NCI-H2107 treated with DMSO at 0.1 percent for 48 hours (cell line): ENCODE measurements around the gene PHLPP2.
"Not testable (repeated sequence)": the region's sequence is repeated elsewhere in the genome, so short reads cannot be mapped to it uniquely, and the experiment has no call there.

Experiments
- DNase-seq: peaks from one replicate; lab custom pipeline; 2025; ENCODE audit not compliant: unreplicated experiment; lab: John Stamatoyannopoulos, UW

The PHLPP2 gene

DNA sequence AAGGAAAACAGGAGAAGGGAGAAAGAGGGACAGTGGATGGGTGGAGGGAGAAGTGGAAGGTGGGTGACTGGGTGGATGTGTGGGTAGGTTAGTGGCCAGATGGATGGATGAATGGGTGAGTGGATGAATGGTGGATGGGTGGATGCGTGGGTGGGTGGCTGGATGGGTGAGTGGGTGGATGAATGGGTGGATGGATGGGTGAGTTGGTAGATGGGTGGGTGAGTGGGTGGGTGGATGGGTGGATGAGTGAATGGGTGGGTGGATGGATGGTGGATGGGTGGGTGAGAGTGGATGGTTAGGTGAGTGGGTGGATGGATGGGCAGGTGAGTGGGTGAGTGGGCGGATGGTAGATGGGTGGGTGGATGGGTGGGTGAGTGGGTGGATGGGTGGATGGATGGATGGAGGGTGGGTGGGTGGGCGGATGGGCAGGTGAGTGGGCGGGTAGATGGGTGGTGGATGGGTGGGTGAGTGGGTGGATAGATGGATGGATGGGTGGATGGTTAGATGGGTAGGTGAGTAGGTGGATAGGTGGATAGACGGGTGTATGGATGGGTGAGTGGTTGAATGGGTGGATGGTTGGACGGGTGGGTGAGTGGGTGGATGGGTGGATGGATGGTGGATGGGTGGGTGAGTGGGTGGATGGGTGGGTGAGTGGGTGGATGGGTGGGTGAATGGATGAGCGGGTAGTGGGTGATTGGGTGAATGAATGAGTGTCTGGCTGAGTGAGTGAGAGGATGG, 99.2 kb downstream of the PHLPP2 start:
- no peak for DNase-seq

DNA sequence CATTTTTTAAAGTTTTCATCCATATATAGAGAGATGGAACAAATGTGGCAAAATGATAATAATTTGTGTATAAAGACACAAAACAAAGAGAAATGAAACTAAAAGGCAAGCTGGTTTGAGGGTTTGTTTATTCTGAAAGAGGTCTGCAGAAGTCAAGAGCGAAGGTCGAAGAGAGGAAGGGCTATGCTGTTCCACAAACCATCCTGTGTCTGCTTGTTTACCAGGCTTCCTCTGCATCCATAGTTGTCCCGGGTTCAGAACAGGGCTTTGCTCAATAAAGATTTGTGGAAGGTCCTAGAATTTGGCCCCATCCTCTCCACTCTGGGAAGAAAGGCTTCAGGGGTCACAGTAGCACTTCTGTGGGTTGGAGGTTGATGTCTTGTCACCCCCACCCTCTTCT, 100.9 kb downstream of the PHLPP2 start:
- no peak for DNase-seq

DNA sequence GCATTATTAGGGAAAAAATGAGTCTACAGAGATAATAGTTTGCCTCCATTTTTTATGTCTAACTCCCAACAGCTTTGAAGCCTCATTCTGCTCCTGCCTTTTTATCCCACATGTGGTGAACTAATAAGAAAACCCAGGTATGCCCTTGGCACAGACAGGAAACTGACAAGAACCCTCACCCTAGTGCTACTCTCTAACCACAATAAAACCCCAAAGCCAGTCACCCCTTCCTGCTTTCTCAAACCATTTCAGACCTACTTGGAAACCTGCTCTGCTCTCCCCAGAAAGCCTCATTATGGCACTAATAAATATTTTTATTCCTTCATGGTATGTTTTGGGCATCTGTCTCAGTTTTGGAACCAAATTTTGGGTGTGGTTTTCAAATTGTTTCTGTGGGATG, 102.4 kb downstream of the PHLPP2 start:
- DNase-seq, result no peak

DNA sequence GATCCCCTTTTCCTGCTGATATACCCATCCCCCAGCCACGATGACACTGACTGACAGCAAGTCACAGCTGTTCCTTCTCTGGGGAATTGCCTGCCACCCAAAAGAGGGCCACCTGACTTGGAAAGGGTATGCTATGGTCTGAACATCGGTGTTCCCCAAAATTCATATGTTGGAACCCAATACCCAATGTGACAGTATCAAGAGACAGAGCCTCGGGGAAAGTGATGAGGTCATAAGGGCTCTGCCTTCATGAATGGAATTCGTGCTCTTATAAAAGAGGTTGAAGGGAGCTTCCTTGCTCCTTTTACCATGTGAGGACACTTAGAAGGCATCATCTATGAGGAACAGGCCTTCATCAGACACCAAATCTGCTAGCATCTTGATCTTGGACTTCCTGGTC, 106.1 kb downstream of the PHLPP2 start:
- no peak for DNase-seq

DNA sequence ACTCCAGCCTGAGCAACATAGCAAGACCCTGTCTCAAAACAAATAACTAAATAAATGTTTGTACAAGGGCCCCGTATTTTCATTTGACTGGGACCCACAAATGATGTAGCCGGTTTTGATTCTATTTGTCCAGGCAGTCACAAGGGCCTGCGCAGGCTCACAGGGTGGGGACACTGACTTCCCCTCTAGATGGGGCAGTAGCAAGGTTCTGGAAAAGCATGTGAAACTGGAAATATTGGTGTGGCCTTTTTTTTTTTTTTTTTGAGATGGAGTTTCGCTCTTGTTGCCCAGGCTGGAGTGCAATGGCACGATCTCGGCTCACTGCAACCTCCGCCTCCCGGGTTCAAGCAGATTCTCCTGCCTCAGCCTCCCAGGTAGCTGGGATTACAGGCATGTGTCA, 109.5 kb downstream of the PHLPP2 start:
- not testable (repeated sequence) for DNase-seq

DNA sequence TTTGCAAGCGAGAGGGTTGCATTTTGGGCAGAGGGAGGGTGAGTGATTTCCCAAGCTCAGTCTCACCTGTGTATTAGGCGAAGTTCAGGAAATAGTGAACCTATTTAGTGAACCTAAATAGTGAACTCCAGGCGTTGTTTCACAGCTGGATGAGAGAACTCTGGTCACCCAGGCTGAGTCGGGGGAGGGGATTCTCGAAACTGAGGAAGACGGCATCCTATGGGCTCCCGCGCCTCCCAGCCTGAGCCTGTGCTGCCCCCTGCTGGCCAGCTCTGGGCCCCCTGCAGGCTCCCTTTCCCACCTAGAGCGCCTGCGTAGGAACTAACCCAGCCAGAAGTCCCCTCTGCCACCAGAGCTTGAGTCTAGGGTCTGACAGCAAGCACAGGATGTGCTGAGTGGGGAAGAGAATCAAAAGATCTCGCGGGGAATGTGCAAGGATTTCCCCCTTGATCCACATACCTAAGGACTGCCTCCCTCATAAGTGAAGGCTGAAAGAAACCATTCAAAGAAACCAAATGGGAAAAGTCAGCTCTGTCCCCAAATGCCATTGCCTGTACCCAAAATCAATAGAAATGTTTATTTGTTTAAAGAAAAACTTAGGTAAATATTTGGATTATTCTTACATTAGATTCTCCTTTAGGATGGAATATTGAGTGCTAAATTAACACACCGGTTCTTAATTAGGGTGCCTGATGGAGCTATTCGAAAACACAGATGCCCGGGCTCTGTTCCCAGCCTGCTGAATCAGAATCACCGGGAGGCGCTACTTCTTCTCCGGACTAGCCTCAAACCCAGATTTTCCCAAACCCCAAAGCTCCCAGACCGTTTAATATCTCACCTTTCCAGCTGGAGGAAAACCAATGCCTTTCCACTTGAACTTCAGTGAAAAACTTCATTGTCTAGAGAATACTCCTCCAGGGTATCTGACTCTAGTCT, 113.3 kb downstream of the PHLPP2 start:
- no peak for DNase-seq

DNA sequence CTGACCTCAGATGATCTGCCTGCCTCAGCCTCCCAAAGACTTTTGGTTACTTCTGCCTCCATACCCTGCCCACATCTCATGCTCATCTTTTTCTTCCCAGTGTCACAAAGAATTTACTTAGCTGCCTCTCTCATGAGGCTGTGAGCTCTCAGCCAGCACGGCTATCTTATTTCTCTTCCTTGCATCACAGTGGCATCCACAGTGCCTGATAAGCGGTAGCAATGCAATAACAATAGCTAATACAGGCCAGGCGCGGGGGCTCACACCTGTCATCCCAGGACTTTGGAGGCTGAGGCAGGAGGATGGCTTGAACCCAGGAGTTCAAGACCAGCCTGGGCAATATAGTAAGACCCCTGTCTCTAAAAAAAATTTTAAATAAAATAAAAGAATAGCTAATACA, 114.1 kb downstream of the PHLPP2 start:
- DNase-seq, result no peak

DNA sequence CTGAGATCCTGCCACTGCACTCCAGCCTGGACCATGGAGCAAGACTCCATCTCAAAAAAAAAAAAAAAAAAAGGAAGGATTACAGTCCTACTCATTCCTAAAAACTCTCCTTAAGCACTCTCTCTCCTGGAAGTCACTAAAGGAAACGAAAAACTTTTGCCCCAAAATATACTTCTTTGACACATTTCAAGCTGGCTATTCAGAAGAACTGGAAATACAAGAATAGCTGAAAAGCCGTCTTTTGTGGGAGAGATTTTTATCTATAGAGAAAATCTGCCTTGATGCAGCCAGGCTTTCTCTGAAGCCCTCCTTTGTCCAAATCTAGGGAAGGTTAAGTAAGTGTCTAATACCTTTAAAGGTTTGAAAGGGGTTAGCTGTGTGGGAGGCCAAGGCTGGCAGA, 115.4 kb downstream of the PHLPP2 start:
- no peak for DNase-seq

DNA sequence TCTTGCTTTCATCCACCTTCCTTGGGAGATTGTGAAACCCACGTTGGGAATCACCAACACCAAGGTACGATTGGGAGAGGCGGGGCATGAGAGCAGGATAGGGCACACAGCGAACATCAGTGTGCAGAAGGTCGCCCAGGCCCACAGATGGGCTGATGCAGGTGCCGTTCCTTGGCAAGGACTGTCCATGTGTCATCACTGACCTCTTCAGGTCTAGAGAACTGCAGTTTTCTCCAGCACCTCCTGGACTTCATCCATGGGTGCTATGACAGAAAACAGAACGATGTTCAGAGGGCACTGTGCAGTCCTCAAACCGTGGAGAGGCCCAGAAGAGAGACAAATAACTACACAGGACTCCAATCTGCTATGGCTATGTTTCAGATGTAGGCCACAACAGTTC, 123.7 kb downstream of the PHLPP2 start:
- DNase-seq, result no peak

DNA sequence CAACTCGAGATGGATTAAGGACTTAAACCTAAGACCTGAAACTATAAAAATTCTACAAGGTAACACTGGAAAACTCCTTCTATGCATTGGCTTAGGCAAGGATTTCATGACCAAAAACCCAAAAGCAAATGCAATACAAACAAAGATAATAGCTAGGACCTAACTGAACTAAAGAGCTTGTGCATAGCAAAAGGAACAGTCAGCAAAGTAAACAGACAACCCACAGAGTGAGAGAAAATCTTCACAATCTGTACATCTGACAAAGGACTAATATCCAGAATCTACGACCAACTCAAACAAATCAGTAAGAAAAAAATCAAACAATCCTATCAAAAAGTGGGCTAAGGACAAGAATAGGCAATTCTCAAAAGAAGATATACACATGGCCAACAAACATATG, 126.1 kb downstream of the PHLPP2 start:
- not testable (repeated sequence) for DNase-seq

DNA sequence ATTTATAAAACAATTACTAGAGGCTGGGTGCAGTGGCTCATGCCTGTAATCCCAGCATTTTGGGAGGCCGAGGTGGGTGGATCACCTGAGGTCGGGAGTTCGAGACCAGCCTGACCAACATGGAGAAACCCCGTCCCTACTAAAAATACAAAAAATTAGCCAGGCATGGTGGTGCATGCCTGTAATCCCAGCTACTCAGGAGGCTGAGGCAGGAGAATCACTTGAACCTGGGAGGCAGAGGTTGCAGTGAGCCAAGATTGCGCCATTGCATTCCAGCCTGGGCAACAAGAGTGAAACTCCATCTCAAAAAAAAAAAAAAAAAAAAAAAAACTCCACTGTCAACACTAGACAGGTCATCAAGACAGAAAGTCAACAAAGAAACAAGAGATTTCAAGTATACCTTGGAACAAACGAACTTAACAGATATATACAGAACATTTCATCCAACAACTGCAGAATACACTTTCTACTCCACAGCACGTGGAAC, 129.1 kb downstream of the PHLPP2 start:
- not testable (repeated sequence) for DNase-seq
